ENCODE results near the gene PDSS1.
A peak's percentile ranks its signal among the peaks of the same experiment; 100 is the strongest.

The PDSS1 gene

GRCh38 chr10:26706936-26707335 lies 9.4 kb downstream of the PDSS1 start:
- Histone ChIP-seq H3K36me3 (replicated peaks) (peaks cover 58% of the 10 kb centered on the region), H3K4me3 (no peak overlapping the region), H3K27me3 (ENCODE audit: low read depth) (no peaks in the 10 kb centered on the region), H3K4me1 (no peaks in the 10 kb centered on the region), H3K9me3 (no peaks in the 10 kb centered on the region)
- DNase-seq (ENCODE audit: low spot score in 2 of 2): no peak
- in situ Hi-C loops (cut with MboI; ENCODE audit: low sequenced_read_pairs): loop anchor here (25.0 kb wide), 1 partner anchor 370 kb away; no protein-coding TSS in a partner anchor

DNA sequence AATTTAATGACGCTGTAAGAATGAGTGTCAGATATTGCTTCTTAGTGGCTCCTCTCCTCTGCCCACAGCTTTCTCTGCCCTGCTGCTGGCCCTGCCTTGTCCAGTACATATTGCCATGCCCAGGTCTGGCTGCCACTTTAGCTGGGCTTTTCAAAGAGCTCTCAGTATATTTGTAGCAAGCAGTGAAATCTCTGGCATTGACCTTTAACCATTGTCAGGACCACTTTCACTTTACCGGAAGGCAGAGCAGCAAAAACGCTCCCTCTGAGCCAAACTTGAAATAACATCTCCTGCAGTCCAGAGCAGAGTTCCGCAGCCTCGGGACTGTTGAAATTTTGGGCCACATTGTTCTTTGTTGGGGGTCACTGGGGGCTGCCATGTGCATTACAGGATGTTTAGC lies 13.8 kb downstream of the PDSS1 start:
- H3K9me3 ChIP-seq: no peaks in the 10 kb centered on the region
- H3K36me3 ChIP-seq (replicated peaks): peaks cover 57% of the 10 kb centered on the region
- no peak for DNase-seq (ENCODE audit: low spot score in 2 of 2)
- no peaks in the 10 kb centered on the region for H3K27me3 ChIP-seq (ENCODE audit: low read depth)
- H3K4me1 ChIP-seq: no peaks in the 10 kb centered on the region
- in situ Hi-C loops (cut with MboI; ENCODE audit: low sequenced_read_pairs): loop anchor here (25.0 kb wide), 1 partner anchor 374 kb away; no protein-coding TSS in a partner anchor
- no peak overlapping the region for H3K4me3 ChIP-seq

DNA sequence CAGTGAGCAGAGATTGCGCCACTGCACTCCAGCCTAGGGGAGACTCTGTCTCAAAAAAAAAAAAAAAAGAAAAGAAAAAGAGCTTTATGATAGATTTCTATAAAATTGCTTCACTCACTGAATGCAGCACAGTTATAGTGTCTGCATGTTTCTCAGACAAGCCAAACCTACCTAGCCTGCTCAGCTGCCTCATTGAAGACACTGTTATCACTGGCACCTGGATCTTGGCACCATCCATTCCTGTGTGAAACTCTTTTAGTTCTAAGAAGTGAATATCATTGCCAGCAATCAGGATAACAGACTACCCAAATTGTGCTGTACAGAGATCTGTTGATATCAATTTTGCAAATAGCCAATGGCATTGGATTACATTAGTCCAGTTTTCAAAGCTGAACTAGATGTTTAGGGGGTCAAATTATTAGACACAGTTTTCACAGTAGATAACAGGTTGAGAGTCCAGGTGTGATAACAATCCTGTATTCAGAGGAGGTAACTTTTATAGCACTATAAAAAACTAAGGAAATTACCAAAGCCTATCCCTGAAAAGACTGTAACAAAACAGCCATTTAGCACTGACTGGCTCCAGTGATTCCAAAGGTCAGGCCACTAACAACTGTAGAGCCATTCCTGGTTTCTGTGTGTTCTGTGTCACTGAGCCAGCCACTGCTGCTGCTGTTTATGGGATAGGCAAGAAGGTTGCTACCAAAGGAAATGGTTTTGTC lies 17.1 kb downstream of the PDSS1 start:
- Histone ChIP-seq H3K4me3 (no peak overlapping the region), H3K4me1 (no peaks in the 10 kb centered on the region), H3K36me3 (replicated peaks) (peaks cover 47% of the 10 kb centered on the region), H3K9me3 (no peaks in the 10 kb centered on the region), H3K27me3 (ENCODE audit: low read depth) (no peaks in the 10 kb centered on the region)
- no peak for DNase-seq (ENCODE audit: low spot score in 2 of 2)
- in situ Hi-C loops (cut with MboI; ENCODE audit: low sequenced_read_pairs): loop anchor here (25.0 kb wide), 1 partner anchor 377 kb away; no protein-coding TSS in a partner anchor

DNA sequence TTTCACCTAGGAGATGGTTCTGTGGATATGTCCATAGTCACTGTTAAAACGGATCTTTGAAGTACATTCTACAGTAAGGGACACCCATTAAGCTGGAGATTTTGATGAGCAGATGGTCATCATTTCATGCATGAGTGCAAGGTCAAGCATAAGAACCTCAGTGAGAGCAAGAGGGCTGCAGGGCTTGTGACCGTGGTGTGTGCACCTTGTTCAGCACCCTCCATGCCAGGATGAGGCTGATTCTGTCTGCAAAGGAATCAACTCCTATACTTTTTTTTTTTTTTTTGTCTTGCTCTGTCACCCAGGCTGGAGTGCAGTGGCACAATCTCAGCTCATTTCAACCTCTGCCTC lies 17.6 kb downstream of the PDSS1 start:
- H3K27me3 ChIP-seq (ENCODE audit: low read depth): no peaks in the 10 kb centered on the region
- in situ Hi-C loops (cut with MboI; ENCODE audit: low sequenced_read_pairs): loop anchor here (25.0 kb wide), 1 partner anchor 378 kb away; no protein-coding TSS in a partner anchor
- H3K4me3 ChIP-seq: no peak overlapping the region
- no peak for DNase-seq (ENCODE audit: low spot score in 2 of 2)
- H3K4me1 ChIP-seq: no peaks in the 10 kb centered on the region
- H3K9me3 ChIP-seq: no peaks in the 10 kb centered on the region
- peaks cover 50% of the 10 kb centered on the region for H3K36me3 ChIP-seq (replicated peaks)

- H3K4me3 ChIP-seq: no peak overlapping the region
- H3K9me3 ChIP-seq: no peaks in the 10 kb centered on the region
- H3K4me1 ChIP-seq: no peaks in the 10 kb centered on the region
- no peak for DNase-seq (ENCODE audit: low spot score in 2 of 2)
- no peaks in the 10 kb centered on the region for H3K27me3 ChIP-seq (ENCODE audit: low read depth)
- H3K36me3 ChIP-seq (replicated peaks): peaks cover 64% of the 10 kb centered on the region
- in situ Hi-C loops (cut with MboI; ENCODE audit: low sequenced_read_pairs): loop anchor here (25.0 kb wide), 1 partner anchor 380 kb away; no protein-coding TSS in a partner anchor
Measured at GRCh38 chr10:26717476-26717875, 20.0 kb downstream of the PDSS1 start.

DNA sequence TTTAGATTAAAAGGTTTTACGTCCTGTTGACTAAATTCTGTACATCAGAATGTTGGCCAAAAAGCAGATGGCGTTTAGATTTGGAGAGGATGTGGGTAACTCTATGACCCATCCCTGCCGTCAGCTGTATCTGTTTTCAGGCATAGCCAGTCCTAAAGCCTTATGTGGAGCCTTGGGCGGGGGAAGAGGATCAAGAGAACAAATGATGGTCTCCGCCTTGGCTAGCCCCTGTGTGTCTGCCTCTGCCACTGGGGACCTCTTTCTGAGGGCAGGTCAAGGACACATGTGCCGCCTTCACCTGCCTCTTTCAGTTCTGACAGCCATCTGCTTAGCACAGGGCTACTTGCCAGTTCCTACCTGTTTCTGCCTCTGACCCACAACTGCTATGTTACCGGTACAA lies 24.1 kb downstream of the PDSS1 start:
- in situ Hi-C loops (cut with MboI; ENCODE audit: low sequenced_read_pairs): loop anchor here (5.0 to 25.0 kb wide), 2 partner anchors 161 to 384 kb away; no protein-coding TSS in a partner anchor
- H3K27me3 ChIP-seq (ENCODE audit: low read depth): no peaks in the 10 kb centered on the region
- no peak overlapping the region for H3K4me3 ChIP-seq
- DNase-seq (ENCODE audit: low spot score in 2 of 2): no peak
- peaks cover 67% of the 10 kb centered on the region for H3K36me3 ChIP-seq (replicated peaks)
- H3K9me3 ChIP-seq: no peaks in the 10 kb centered on the region
- H3K4me1 ChIP-seq: peaks cover 12% of the 10 kb centered on the region

DNA sequence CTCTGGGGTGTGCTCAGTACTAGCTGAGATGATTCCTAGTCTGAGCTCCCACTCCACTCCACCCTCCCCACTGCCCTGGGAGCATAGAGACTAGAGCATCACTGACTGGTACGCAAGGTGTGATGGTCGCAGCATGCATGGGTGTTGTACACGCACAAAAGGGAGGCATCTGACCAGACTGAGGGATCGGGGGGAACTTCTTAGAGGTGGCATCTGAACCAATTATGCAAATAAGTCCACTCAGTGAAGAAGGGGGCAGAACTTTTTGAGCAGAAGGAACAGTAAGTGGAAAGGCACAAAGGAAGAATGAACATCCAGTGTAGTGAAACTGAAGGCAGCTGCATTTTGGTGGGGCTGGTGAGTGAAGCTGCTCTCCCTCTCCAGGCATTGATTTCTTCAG lies 25.5 kb downstream of the PDSS1 start:
- H3K27me3 ChIP-seq (ENCODE audit: low read depth): no peaks in the 10 kb centered on the region
- H3K4me3 ChIP-seq: no peak overlapping the region
- in situ Hi-C loops (cut with MboI; ENCODE audit: low sequenced_read_pairs): loop anchor here (5.0 to 25.0 kb wide), 2 partner anchors 159 to 386 kb away; no protein-coding TSS in a partner anchor
- peaks cover 70% of the 10 kb centered on the region for H3K36me3 ChIP-seq (replicated peaks)
- DNase-seq (ENCODE audit: low spot score in 2 of 2): no peak
- peaks cover 12% of the 10 kb centered on the region for H3K4me1 ChIP-seq
- H3K9me3 ChIP-seq: no peaks in the 10 kb centered on the region

GRCh38 chr10:26725837-26726727 lies 28.6 kb downstream of the PDSS1 start:
- Histone ChIP-seq H3K27me3 (ENCODE audit: low read depth) (no peaks in the 10 kb centered on the region), H3K36me3 (replicated peaks) (peaks cover 70% of the 10 kb centered on the region), H3K9me3 (no peaks in the 10 kb centered on the region), H3K4me3 (no peak overlapping the region), H3K4me1 (peaks cover 12% of the 10 kb centered on the region)
- in situ Hi-C loops (cut with MboI; ENCODE audit: low sequenced_read_pairs): loop anchor here (25.0 kb wide), 1 partner anchor 361 kb away; no protein-coding TSS in a partner anchor
- peak; percentile 66 to 73 for DNase-seq (ENCODE audit: low spot score in 2 of 2)

- no peak overlapping the region for H3K4me3 ChIP-seq
- H3K27me3 ChIP-seq (ENCODE audit: low read depth): no peaks in the 10 kb centered on the region
- no peak for DNase-seq (ENCODE audit: low spot score in 2 of 2)
- no peaks in the 10 kb centered on the region for H3K9me3 ChIP-seq
- H3K36me3 ChIP-seq (replicated peaks): peaks cover 73% of the 10 kb centered on the region
- peaks cover 12% of the 10 kb centered on the region for H3K4me1 ChIP-seq
- in situ Hi-C loops (cut with MboI; ENCODE audit: low sequenced_read_pairs): loop anchor here (25.0 kb wide), 1 partner anchor 360 kb away; no protein-coding TSS in a partner anchor
Measured at GRCh38 chr10:26727005-26727404, 29.5 kb downstream of the PDSS1 start.

GRCh38 chr10:26728957-26729356 lies 31.5 kb downstream of the PDSS1 start:
- H3K36me3 ChIP-seq (replicated peaks): peaks cover 83% of the 10 kb centered on the region
- in situ Hi-C loops (cut with MboI; ENCODE audit: low sequenced_read_pairs): loop anchor here (25.0 kb wide), 1 partner anchor 358 kb away; no protein-coding TSS in a partner anchor
- no peak for DNase-seq (ENCODE audit: low spot score in 2 of 2)
- no peaks in the 10 kb centered on the region for H3K9me3 ChIP-seq
- no peak overlapping the region for H3K4me3 ChIP-seq
- H3K27me3 ChIP-seq (ENCODE audit: low read depth): no peaks in the 10 kb centered on the region
- peaks cover 12% of the 10 kb centered on the region for H3K4me1 ChIP-seq

DNA sequence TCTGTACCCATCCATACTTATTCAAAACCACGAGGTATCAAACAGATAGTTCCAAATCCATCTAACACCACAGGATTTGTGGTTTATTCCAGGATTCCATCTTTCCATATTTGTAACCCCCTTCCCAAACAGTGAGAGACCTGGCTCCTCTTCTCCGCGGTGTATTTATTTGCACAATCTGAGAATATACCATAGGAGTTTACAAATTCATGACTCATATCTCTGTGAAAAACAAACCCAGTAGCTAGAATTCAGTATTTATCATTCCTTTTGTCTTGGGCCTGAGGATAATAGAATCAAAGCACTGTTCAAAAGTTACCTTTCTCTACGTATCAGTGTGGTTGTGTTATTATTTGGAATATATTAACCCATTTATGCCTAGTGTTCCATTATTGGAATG lies 31.9 kb downstream of the PDSS1 start:
- DNase-seq (ENCODE audit: low spot score in 2 of 2): no peak
- H3K9me3 ChIP-seq: no peaks in the 10 kb centered on the region
- peaks cover 12% of the 10 kb centered on the region for H3K4me1 ChIP-seq
- no peaks in the 10 kb centered on the region for H3K27me3 ChIP-seq (ENCODE audit: low read depth)
- in situ Hi-C loops (cut with MboI; ENCODE audit: low sequenced_read_pairs): loop anchor here (25.0 kb wide), 1 partner anchor 358 kb away; no protein-coding TSS in a partner anchor
- peaks cover 83% of the 10 kb centered on the region for H3K36me3 ChIP-seq (replicated peaks)
- no peak overlapping the region for H3K4me3 ChIP-seq

DNA sequence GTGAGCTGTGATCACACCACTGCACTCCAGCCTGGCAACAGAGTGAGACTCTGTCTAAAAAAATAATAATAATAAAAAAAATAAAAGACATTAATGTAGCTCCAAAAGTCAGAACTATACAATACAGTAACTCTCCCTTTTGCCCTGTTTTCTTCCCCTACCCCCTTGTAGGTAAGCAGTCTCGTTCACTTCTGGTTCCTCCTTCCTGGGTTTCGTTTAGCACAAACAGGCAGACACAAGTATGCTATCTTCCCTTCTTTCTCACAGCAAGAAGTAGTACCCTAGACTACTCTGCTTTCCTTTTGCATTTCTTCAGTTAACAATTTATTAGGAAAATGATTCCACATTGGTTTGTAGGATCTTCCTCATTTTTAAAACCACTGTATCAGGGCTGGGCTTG lies 33.1 kb downstream of the PDSS1 start:
- peaks cover 83% of the 10 kb centered on the region for H3K36me3 ChIP-seq (replicated peaks)
- no peaks in the 10 kb centered on the region for H3K9me3 ChIP-seq
- in situ Hi-C loops (cut with MboI; ENCODE audit: low sequenced_read_pairs): loop anchor here (25.0 kb wide), 1 partner anchor 357 kb away; no protein-coding TSS in a partner anchor
- no peak overlapping the region for H3K4me3 ChIP-seq
- H3K27me3 ChIP-seq (ENCODE audit: low read depth): no peaks in the 10 kb centered on the region
- DNase-seq (ENCODE audit: low spot score in 2 of 2): no peak
- peaks cover 4% of the 10 kb centered on the region; the same call in 1 of the 2 replicates for H3K4me1 ChIP-seq

DNA sequence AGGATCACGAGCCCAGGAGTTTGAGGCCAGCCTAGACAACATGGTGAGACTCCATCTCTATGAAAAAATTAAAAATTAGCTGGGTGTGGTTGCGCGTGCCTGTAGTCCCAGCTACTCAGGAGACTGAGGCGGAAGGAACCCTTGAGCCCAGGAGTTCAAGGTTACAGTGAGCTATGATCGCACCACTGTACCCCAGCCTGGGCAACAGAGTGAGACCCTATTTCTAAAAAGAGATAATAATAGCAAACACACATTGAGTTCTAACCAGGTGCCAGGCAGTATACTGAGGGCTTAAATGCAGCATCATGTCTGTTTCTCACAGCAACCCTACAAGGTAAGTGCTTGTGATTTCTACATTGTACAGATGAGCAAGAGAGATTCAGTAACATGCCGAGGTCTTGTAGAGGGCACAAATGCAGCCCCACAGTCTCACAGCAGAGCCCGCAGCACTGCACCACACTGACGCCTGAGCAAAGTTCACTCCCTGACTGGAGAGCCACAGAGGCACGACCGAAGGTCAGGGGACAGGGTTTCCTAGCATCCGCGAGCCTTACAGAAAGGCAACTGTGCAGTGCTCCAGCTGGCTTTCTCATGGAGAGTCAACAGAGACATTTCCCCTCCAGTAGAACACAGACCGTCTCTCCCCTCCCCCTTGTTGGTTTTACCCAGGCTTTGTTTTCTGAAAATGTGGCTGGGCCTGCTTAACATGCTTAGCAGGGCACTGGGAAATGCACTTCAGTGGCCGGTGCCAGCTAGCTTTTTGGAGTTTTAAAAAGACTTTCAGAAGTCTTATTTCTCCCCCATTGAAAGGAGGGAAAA lies 36.5 kb downstream of the PDSS1 start:
- no peak overlapping the region for H3K4me3 ChIP-seq
- peaks cover 87% of the 10 kb centered on the region for H3K36me3 ChIP-seq (replicated peaks)
- no peaks in the 10 kb centered on the region for H3K9me3 ChIP-seq
- H3K4me1 ChIP-seq: no peaks in the 10 kb centered on the region
- in situ Hi-C loops (cut with MboI; ENCODE audit: low sequenced_read_pairs): loop anchor here (25.0 kb wide), 1 partner anchor 353 kb away; no protein-coding TSS in a partner anchor
- DNase-seq (ENCODE audit: low spot score in 2 of 2): no peak
- no peaks in the 10 kb centered on the region for H3K27me3 ChIP-seq (ENCODE audit: low read depth)
